Transverse colon (tissue), 3 donors: ENCODE data around the gene TTN.
"Not testable (repeated sequence)": the region's sequence is repeated elsewhere in the genome, so short reads cannot be mapped to it uniquely, and the experiment has no call there.

Source experiments
- CTCF ChIP-seq, 5 experiments: fragments of 200-600 bp in 3 of 5; fragments of 450-650 bp in 2 of 5; sonication (generic) in 3 of 5; IDR thresholded peaks; 1 replicate in 2 of 5; 2 replicates in 3 of 5; pipeline ENCODE4 v1.5.1; 2016 to 2017; ENCODE audit warnings: antibody characterized with exemption in 5 of 5, inconsistent platforms in 3 of 5, mild to moderate bottlenecking in 2 of 5, moderate library complexity in 1 of 5
- EP300 ChIP-seq: sonication (generic); formaldehyde crosslinking; IDR thresholded peaks from one replicate; pipeline ENCODE4 v1.6.1; 2017; ENCODE audit warnings: antibody characterized with exemption, low read depth
- POLR2A ChIP-seq: fragments of 450-650 bp; IDR thresholded peaks from one replicate; pipeline ENCODE4 v1.6.1; 2016; ENCODE audit warnings: antibody characterized with exemption, mild to moderate bottlenecking, moderate library complexity

DNA sequence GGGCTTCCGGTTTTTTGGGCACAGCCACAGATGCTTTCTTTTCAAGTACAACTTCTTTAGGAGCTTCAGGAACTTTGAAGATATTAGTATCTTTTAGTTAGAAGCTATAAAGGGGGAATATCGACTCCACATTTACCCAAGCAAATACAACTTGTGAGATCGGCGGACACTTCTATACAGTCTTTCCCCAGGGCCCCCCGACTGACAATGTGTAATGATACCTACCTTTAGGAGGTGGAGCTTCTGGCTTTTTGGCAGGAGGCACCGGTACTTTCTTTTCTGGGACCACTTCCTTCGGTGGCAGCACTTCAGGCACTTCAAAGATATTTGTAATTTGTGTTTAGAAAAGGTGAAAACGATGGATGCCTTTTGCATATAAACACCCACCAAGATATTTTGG is 148.7 kb downstream of the TTN start:
- TF ChIP-seq CTCF (IDR thresholded peaks at IDR 0.05); POLR2A; EP300: not testable (repeated sequence)
